Sigmoid colon (tissue), 3 donors: ENCODE measurements around the gene ZYX.

ENCODE experiments used
- CTCF ChIP-seq, 4 experiments: fragments of 450-650 bp in 3 of 4; fragments of 200-600 bp in 1 of 4; IDR thresholded peaks; one replicate each; pipeline ENCODE4 v1.5.1; 2016 to 2019; ENCODE audit warnings: antibody characterized with exemption in 4 of 4, mild to moderate bottlenecking in 3 of 4, moderate library complexity in 2 of 4
- POLR2A ChIP-seq, 2 donors: fragments of 450-650 bp; IDR thresholded peaks; one replicate each; pipeline ENCODE4 v1.6.1; 2016; ENCODE audit warnings: antibody characterized with exemption in 2 of 2, mild to moderate bottlenecking in 2 of 2, moderate library complexity in 2 of 2

DNA sequence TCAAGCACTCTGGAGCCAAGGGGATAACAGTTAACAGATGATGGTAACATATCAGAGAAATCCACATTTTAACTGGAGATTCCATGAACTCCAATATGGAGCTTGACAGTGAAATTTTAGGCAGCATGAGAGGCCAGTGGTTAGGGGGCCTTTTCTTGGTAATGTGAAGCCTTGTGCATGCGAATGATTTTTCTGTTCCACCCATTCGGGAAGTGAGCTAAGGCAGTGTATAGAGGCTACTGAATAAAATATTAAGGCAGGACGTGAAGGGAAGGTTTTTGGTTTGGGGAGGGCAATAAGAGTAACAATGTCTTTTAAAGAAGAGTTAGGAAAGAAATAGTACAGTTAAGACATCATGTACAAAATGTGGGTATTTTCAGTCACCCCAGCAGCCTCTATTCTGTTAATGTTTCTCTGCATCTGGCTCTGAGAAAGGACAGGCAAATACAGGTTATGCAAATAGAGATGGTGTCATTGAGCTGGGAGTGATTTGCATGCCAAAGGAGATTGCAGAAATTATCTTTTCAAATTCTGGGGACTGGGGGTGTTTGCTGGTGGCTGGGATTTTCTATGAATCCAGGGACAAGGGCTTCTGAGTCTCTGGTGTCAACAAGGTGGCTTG is 55.3 kb downstream of the ZYX start:
- TF ChIP-seq POLR2A (IDR thresholded peaks at IDR 0.05) (no peak), CTCF (IDR thresholded peaks at IDR 0.05) (no peak)
